Adipocyte (in vitro differentiated cells): ENCODE measurements around the gene EPC1.

Source experiments
- DNase-seq: peaks from one replicate; pipeline ENCODE4 v3.0.0-alpha.2; 2015; ENCODE audit warnings: low read depth
- H3K27me3 ChIP-seq: replicated peaks from 2 replicates; pipeline ENCODE4 v1.7.0; 2013; ENCODE audit warnings: mild to moderate bottlenecking, low read length, moderate library complexity; ENCODE audit not compliant: control insufficient read depth, insufficient read depth
- H3K36me3 ChIP-seq: 2 replicates; pipeline ENCODE4 v1.7.0; 2013; ENCODE audit warnings: low read length, mild to moderate bottlenecking, moderate library complexity; ENCODE audit not compliant: control insufficient read depth, insufficient read depth, severe bottlenecking
- H3K4me1 ChIP-seq: 2 replicates; pipeline ENCODE4 v1.7.0; 2013; ENCODE audit warnings: mild to moderate bottlenecking, low read length, moderate library complexity; ENCODE audit not compliant: control insufficient read depth, insufficient read depth
- H3K4me3 ChIP-seq: 2 replicates; pipeline ENCODE4 v1.7.0; 2013; ENCODE audit warnings: mild to moderate bottlenecking, low read length, moderate library complexity
- H3K9ac ChIP-seq: 2 replicates; pipeline ENCODE4 v1.7.0; 2013; ENCODE audit warnings: mild to moderate bottlenecking, low read length, moderate library complexity
- H3K9me3 ChIP-seq: 2 replicates; pipeline ENCODE4 v1.7.0; 2013; ENCODE audit warnings: mild to moderate bottlenecking, low read length, moderate library complexity; ENCODE audit not compliant: control insufficient read depth

EPC1 gene

DNA sequence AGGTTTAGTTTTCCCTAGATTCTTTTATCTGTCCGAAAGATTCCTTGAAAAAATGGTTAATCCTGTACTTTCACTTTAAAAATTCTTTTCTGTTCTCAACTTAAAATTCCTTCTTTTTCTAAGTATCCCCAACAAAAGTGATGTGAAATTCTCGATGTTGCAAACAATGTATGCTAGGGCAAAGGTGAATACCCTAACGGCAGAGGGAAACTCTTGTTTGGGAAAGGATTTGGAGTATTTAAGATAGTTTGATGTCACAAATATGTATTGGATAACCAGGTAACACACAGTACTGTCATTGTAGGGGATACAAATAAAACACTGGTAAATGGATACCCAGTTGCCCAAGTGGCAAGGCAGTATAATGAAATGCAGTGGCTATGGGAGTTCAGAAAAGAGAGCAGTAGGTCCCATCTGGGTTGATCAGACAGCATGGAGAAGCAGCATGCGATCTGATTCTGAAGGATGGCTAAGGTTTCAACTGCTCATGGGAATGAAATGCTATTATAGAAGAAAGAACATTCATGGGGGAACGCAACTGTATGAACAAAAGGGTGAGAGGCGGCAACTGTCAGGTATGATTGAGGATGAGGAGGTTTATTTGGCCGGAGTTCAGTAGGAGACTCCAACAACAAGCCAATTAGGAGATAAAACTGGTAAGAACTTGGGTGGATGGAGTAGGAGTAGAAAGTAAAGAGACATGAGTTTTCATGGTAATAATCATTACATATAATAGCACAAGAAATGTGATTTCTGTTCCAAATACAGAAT lies 3.2 kb upstream of the EPC1 start:
- no peak for DNase-seq
- H3K9me3 ChIP-seq, result no peaks in the 10 kb centered on the region
- no peak overlapping the region for H3K4me3 ChIP-seq
- no peaks in the 10 kb centered on the region for H3K27me3 ChIP-seq
- no peaks in the 10 kb centered on the region for H3K36me3 ChIP-seq
- peaks cover 32% of the 10 kb centered on the region for H3K4me1 ChIP-seq
- H3K9ac ChIP-seq, result no peak overlapping the region

- Histone ChIP-seq H3K9ac (no peak overlapping the region), H3K9me3 (no peaks in the 10 kb centered on the region), H3K4me1 (peaks cover 41% of the 10 kb centered on the region), H3K4me3 (no peak overlapping the region), H3K27me3 (no peaks in the 10 kb centered on the region), H3K36me3 (peaks cover 2% of the 10 kb centered on the region)
- no peak for DNase-seq
Observed at GRCh38 chr10:32349199-32349585, 2.2 kb upstream of the EPC1 start.

DNA sequence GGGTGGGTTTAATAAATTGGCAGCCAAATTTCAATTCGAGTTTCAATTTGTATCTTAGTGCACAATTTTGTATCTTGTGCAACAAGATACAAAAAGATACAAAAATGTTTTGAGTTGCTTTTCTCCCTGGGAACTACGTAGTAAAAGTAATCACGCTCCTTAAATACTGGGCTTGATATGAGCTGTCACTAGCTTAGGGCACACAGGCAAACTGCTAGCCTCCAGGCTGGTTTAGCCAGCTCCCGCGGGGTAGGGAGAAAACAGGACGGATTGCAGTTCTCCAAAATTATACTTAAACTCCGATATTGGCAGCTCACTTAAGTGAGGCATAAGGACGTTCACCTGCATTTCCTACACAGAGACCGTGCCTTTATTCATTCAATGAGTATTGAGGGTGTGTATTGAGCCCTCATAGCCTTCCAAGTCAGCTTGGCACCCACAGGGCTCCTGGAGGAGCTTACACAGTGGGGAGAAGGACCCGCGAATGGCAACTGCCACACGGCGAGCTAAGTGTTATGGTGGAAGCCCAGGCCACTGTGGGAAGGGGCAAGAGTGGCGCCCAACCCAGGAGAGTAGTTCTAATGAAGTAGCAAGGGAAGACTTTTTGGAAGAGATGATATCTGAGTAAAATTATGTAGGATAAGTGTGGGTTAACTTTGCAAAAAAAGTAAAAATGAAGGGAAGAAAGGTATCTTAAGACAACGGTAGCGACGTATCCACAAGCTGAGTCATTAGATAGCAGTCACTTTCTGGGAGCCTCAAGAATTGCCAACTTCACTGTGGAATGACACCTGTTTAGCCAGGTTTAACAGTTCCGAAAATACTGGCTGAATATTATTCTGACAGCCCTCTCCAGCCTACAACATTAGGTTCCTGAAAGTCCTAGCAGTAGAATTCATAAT lies 1.6 kb upstream of the EPC1 start:
- Histone ChIP-seq H3K4me3 (no peak overlapping the region), H3K9me3 (no peaks in the 10 kb centered on the region), H3K36me3 (peaks cover 8% of the 10 kb centered on the region), H3K27me3 (no peaks in the 10 kb centered on the region), H3K9ac (peak overlapping the region; percentile 100), H3K4me1 (peaks cover 47% of the 10 kb centered on the region)
- no peak for DNase-seq

DNA sequence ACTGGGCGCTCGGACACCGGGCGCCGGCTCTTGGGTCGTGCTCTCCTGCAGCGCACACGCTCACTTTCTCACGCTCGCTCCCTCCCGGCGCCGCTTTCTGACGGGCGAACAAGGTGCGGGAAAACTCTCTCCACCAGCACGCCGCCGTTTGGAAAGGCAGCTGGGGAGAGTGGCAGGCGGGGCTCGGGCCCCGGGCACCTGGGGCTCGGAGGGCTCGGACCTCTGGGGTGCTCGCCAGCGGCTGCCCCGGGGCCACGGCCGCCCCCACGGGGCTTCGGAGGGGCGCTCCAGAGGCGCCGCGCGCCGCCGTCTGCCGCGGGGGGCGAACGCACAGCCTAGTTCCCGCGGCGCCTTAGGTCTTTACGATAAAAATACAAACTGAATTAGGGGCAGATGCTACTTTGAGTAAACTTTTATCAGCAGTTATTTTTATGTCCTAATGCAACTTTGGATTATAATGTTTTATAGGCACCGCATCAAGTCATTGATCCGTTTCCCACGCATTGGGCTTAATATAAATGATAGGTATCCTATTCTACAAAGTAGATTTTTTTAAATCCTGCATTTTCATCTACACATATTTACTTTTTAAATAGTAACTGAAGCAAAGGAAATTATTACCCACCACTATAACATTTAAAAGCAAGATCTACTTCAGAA lies 535 bp upstream of the EPC1 start:
- H3K4me1 ChIP-seq, result peaks cover 58% of the 10 kb centered on the region
- H3K4me3 ChIP-seq, result peak overlapping the region; percentile 99
- H3K27me3 ChIP-seq, result no peaks in the 10 kb centered on the region
- peaks cover 10% of the 10 kb centered on the region for H3K36me3 ChIP-seq
- H3K9me3 ChIP-seq, result no peaks in the 10 kb centered on the region
- no peak for DNase-seq
- H3K9ac ChIP-seq, result peak overlapping the region; percentile 100

DNA sequence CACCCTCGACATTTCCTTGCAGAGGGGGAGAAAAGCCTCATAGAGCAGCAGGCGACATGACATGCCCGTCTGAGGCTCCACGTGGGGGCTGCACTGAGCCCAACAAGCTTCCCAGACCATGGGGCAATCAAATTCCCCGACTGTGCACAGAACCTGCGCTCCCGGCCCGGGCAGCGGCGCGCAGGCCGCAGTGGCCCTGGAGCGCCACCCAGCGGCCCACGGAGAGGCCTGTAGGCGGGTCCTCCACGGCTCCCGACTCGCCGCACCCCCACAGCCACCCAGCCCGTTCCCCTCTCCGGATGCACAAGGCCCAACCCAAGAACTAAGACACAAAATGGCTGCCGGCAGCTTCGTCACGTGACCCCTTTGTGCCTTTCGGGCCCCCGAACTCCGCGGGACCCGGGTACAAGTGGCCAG lies 816 bp downstream of the EPC1 start:
- peaks cover 70% of the 10 kb centered on the region for H3K4me1 ChIP-seq
- H3K9me3 ChIP-seq, result no peaks in the 10 kb centered on the region
- H3K9ac ChIP-seq, result peak overlapping the region; percentile 100
- H3K27me3 ChIP-seq, result no peaks in the 10 kb centered on the region
- H3K4me3 ChIP-seq, result peak overlapping the region; percentile 99
- DNase-seq, result peak; percentile 98
- peaks cover 10% of the 10 kb centered on the region for H3K36me3 ChIP-seq

GRCh38 chr10:32341596-32341995 lies 5.4 kb downstream of the EPC1 start:
- Histone ChIP-seq H3K9ac (no peak overlapping the region), H3K36me3 (peaks cover 10% of the 10 kb centered on the region), H3K27me3 (no peaks in the 10 kb centered on the region), H3K4me1 (peaks cover 60% of the 10 kb centered on the region), H3K9me3 (no peaks in the 10 kb centered on the region), H3K4me3 (no peak overlapping the region)
- DNase-seq, result no peak

DNA sequence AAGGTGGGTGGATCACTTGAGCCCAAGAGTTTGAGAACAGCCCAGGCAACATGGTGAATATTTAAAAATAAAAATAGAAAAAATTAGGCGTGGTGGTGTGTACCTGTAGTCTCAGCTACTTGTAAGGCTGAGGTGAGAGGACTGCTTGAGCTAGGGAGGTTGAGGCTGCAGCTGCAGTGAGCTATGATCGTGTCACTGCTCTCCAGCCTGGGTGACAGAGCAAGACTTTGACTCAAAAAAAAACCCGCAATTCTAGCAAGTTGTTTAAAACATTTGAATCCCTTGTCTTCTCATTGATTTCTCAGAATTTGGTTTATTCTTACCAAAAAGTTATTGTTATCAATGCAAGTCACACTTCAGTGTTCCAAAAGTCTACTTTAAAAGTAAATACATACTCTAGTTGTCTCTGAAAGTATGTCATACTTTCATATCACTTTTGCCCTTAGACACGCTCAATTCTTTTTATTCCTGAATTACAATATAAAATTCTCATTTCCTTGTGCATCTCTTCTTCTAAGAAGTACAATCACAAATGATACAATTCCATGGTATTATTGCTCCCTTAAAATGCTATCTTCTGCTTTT lies 6.3 kb downstream of the EPC1 start:
- no peak overlapping the region for H3K4me3 ChIP-seq
- no peak for DNase-seq
- H3K4me1 ChIP-seq, result peaks cover 60% of the 10 kb centered on the region
- H3K36me3 ChIP-seq, result peaks cover 10% of the 10 kb centered on the region
- no peaks in the 10 kb centered on the region for H3K9me3 ChIP-seq
- H3K9ac ChIP-seq, result no peak overlapping the region
- H3K27me3 ChIP-seq, result no peaks in the 10 kb centered on the region

- H3K9ac ChIP-seq, result no peak overlapping the region
- peaks cover 51% of the 10 kb centered on the region for H3K4me1 ChIP-seq
- no peaks in the 10 kb centered on the region for H3K9me3 ChIP-seq
- H3K36me3 ChIP-seq, result no peaks in the 10 kb centered on the region
- no peaks in the 10 kb centered on the region for H3K27me3 ChIP-seq
- H3K4me3 ChIP-seq, result no peak overlapping the region
- no peak for DNase-seq
Observed at GRCh38 chr10:32338262-32338661, 8.7 kb downstream of the EPC1 start.

- Histone ChIP-seq H3K9ac (no peak overlapping the region), H3K9me3 (no peaks in the 10 kb centered on the region)
Observed at GRCh38 chr10:32337350-32337749, 9.6 kb downstream of the EPC1 start.

GRCh38 chr10:32333849-32334248 lies 13.1 kb downstream of the EPC1 start:
- Histone ChIP-seq H3K9ac (no peak overlapping the region), H3K4me1 (peaks cover 59% of the 10 kb centered on the region), H3K9me3 (no peaks in the 10 kb centered on the region), H3K27me3 (no peaks in the 10 kb centered on the region), H3K4me3 (no peak overlapping the region), H3K36me3 (no peaks in the 10 kb centered on the region)
- no peak for DNase-seq

More at GRCh38 chr10:32337350-32337749, 9.6 kb downstream of the EPC1 start:
- DNase-seq, result no peak
- Histone ChIP-seq H3K4me3 (no peak overlapping the region), H3K36me3 (no peaks in the 10 kb centered on the region), H3K4me1 (peaks cover 51% of the 10 kb centered on the region), H3K27me3 (no peaks in the 10 kb centered on the region)

- no peaks in the 10 kb centered on the region for H3K27me3 ChIP-seq
- H3K36me3 ChIP-seq, result peaks cover 3% of the 10 kb centered on the region
- DNase-seq, result peak; percentile 20
- peaks cover 59% of the 10 kb centered on the region for H3K4me1 ChIP-seq
- no peak overlapping the region for H3K9ac ChIP-seq
- no peaks in the 10 kb centered on the region for H3K9me3 ChIP-seq
- H3K4me3 ChIP-seq, result no peak overlapping the region
Observed at GRCh38 chr10:32332299-32332750, 14.6 kb downstream of the EPC1 start.
